NCI-H345 treated with DMSO at 0.1 percent for 48 hours (cell line): ENCODE results near the gene FOXL2.

Experiments
- DNase-seq: peaks from one replicate; lab custom pipeline; 2025; ENCODE audit not compliant: unreplicated experiment; lab: John Stamatoyannopoulos, UW

The FOXL2 gene

GRCh38 chr3:138946663-138947494 is at the start of gene FOXL2, which contains the start of gene FOXL2NB:
Gene FOXL2 (minus strand): TSS chr3:138947137. CDS start chr3:138946722, 415 bp downstream.
Gene FOXL2NB (plus strand): TSS chr3:138947217. CDS start chr3:138947365, 148 bp downstream.
- DNase-seq, result no peak

DNA sequence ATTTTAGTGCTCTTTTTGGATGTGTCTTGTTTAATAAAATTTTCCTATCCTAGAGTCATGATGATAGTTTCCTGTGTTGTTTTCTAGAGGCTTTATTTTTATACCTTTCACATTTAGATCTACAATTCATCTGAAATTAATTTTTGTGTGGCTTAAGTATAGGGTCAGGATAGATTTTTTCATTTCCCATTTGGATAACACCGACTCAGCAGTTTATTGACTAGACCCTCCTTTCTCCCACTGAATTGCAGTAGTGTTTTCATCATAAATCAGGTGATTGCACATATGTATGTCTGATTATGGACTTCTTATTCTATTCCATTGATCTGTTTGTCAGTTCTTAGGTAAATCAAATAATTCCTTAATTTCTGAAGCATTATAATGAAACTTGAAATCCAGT is 48.8 kb upstream of the FOXL2 start:
- DNase-seq, result no peak

GRCh38 chr3:138987181-138987580 is 40.2 kb upstream of the FOXL2 start:
- DNase-seq, result no peak

DNA sequence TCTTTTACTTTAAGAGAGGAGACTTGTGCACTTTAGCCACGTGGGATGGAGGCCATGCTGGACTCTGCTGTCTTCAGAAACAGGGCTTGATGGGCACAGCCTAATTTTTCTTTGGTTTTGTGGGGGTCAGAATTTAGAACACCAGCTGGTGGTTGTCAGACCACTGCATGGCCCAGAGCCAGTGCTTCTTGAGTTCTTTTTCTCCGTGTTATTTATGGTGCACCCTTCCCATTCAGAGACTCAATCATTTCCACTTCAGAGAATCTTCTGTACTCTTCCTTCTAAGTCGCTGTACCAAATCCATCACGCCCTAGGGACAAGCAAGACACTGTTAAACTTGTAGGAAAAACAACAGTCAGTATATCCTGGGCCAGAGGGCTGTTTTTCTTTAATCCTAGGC is 39.0 kb upstream of the FOXL2 start:
- no peak for DNase-seq

DNA sequence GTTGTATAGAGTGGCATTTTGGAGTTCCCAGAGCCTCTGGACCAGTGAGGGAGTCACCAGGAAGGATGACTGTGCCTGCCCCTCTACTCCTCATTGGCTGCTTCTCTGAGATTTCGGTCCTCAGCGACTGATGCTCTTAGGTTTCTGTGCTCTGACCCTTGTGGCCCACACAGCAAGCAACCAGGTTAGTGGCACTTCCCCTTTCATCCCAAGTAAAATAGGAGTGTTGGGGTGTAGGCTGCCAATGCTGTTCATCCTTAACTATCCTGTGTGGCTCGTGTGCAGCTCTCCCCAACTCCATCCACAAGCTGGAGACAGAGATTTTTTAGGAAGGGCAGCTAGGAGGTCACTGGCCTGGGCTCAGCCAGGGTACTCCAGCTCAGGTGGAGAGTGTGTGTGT is 37.9 kb upstream of the FOXL2 start:
- no peak for DNase-seq

DNA sequence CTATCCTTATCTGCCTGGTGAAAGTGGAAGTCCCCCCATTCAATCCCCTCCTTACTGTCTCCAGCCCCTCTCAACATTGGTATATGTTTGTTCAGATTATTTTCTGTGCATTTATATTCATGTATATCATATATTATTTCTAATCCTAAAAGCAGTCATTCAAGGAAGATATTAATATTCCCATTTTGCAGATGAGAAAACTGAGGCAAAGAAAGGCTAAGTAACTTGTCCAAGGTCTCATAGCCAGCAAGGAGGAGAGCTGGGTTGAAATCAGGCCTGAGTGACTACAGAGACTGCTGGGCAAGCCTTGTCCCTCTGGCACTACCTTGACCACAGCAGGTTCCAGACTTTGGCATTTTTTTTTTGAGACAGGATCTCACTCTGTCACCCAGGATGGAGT is 29.1 kb upstream of the FOXL2 start:
- no peak for DNase-seq

GRCh38 chr3:138975351-138975750 is 28.4 kb upstream of the FOXL2 start:
- no peak for DNase-seq

GRCh38 chr3:138974462-138974861 is 27.5 kb upstream of the FOXL2 start:
- no peak for DNase-seq

GRCh38 chr3:138972941-138973340 is 26.0 kb upstream of the FOXL2 start:
- DNase-seq, result no peak

GRCh38 chr3:138971766-138972320 is 24.9 kb upstream of the FOXL2 start:
- DNase-seq, result no peak

- DNase-seq, result no peak
Measured at GRCh38 chr3:138964923-138965322, 18.0 kb upstream of the FOXL2 start.

DNA sequence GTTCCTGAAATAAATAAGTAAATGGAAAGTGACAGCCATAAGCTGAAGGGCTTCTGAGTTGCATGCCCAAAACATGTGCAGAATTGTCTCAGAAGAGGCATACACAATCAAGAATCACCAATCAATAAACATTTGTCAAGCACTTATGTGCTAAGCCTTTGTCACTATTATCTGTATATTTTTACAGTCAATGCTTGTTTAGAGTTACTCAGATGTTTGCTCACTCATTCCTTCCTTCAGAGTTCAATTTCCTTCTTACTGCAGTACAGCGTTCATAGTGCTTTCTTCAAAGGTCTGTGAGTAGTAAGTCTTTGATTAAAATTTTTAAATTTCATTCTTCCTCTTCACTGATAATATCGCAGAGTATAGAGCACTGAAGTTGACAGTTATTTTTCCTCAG is 17.3 kb upstream of the FOXL2 start:
- no peak for DNase-seq

- DNase-seq, result no peak
Measured at GRCh38 chr3:138962854-138963560, 16.1 kb upstream of the FOXL2 start.

GRCh38 chr3:138960417-138960852 is 13.5 kb upstream of the FOXL2 start:
- DNase-seq, result no peak

GRCh38 chr3:138950701-138951100 is 3.8 kb upstream of the FOXL2 start:
- no peak for DNase-seq

- DNase-seq, result no peak
Measured at GRCh38 chr3:138950006-138950644, 3.2 kb upstream of the FOXL2 start.

- no peak for DNase-seq
Measured at GRCh38 chr3:138949445-138950005, 2.6 kb upstream of the FOXL2 start.

- DNase-seq, result no peak
Measured at GRCh38 chr3:138949002-138949418, 2.1 kb upstream of the FOXL2 start.

- no peak for DNase-seq
Measured at GRCh38 chr3:138948371-138949001, 1.5 kb upstream of the FOXL2 start.

DNA sequence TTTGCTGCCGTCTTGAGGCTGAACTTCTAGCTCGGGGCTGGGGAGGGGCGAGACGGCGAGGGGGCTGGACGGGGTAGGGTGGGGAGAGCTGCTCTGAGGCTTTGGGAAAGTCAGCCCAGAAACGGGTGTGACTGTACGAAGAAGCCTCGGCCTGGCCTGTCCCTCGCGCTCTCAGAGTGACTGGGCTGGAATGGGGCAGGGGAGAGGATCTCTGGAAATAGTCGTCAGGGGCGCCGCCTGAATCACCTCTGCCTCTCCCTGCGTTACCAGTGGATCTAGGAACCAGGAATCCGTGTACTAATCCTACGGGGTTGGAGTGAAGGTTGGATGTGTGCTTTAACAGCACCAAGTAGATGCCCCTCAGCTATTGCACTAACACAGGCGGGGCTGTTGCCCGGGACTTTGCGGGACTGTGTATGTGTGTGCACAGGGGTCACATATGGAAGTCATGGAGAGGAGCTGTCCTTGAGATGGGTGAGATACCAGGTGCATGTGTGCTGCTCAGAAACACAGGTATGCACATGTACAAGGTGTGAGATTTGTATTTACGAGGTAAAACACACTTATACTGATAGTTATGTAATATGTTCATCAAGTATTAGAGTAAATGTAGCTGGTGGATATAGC is 671 bp upstream of the FOXL2 start:
- DNase-seq, result no peak
